Measurements from ENCODE around the gene PDE4B.

Gene PDE4B

GRCh38 chr1:66348776-66349175 lies 556.1 kb downstream of the PDE4B start:
- no peak for DNase-seq

- DNase-seq, result no peak
Observed at GRCh38 chr1:66349242-66349641, 556.5 kb downstream of the PDE4B start.

DNA sequence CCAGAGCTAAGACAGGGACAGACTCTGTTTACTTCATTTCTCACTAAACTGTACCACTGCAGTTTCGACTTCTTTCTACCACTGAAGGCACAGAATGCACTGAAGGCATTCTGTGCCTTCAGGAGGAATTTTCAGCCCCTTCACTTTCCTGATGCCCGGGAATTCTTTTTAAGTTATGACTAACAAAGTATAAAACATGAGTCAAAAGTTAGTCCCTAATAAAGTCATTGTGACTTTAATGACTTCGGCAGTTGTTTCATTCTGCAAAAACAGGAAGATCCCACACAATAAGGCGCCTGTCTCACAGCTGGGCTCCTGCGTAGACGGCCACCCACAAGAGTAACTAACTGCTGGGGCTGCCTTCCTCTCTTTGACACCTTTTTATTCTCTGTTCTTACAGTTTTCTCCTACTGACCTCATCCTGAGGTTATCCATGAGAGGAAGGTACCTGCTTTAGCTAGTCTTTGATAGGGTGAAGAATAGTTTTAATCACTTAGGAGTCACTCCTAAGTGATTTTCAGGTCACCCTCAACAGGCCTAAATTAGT lies 557.4 kb downstream of the PDE4B start:
- peak; percentile 65 for DNase-seq

- peak; percentile 35 for DNase-seq
Observed at GRCh38 chr1:66351478-66351877, 558.8 kb downstream of the PDE4B start.

DNA sequence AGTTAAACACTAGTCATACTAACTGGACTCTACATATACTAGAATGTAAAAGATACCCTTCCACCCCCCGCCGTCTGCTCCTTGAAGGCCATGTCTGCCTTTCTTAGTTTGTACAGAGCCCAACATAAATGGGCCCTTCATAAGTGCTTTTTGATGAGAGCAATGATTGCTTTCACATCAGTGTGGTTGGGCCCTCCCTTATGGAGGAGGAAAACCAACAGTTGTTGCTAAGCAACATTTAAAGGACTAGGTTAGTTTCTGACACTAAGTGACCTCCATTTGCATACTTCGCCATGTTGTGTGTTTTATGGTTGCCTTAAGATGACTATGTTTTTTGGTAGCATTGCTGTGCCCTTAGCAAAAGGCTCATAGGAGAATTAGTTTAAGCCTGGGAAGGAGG lies 559.2 kb downstream of the PDE4B start:
- DNase-seq, result no peak

- DNase-seq, result no peak
Observed at GRCh38 chr1:66352792-66353191, 560.1 kb downstream of the PDE4B start.

DNA sequence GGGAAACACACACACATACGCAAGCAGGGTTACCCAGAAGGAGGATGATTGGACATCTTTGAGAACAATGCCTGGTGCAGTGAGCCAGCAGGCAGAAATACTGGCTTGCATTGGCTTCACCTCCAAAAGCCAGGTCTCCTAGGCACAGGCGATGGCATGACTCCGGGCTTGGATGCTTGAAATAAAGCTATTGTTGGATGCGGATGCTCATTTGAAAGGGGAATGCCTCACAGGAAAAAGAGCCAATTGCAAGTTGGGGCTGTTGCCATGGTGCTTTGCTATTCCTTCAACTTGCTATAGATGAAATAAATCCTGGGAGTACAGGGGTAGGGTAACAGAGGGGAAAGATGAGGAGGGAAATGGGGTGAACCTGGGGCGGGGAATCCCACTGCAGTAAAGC lies 560.6 kb downstream of the PDE4B start:
- DNase-seq, result no peak

DNA sequence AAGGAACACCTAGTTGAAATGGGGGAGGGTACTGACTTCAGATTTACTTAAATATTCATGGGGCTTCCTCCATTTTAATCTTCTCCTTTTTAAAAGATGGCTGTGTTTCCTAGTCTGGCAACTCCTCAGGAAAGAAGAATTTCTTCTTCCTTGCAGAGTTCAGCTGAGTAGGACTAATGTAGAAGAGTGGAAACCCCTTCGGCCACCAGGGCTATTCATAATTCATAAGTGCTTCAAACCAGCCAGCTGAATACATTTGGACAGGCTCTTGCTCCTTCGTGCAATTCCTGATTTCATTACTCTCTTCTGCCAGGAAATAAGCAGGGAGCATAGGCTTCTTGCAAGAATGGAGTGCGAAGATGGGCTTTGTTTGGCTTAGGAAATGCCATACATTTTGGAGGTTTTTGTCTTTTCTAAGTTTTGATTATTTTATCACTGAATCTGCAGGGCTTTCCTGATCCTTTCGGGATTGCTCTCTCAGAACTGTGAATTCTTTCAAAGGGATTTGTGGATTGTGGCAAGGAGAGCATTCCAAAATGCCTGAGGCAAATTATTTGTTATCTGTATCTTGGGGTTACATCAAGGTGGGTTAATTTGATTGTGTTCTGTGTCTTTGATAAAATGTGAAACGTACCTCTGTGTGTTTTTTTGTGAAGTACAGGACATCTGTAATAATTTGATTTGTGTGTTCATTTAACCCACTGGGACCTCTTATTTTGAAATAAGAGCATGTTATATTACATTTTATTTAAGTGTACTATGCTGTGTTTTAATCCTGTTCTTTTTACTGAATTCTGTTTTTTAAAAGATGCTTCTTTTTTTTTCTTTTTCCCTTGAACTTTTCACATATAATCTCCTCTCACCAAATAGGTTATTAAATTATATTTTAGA lies 561.9 kb downstream of the PDE4B start:
- no peak for DNase-seq

- no peak for DNase-seq
Observed at GRCh38 chr1:66355756-66356155, 563.1 kb downstream of the PDE4B start.

GRCh38 chr1:66356605-66357004 lies 563.9 kb downstream of the PDE4B start:
- DNase-seq, result no peak

DNA sequence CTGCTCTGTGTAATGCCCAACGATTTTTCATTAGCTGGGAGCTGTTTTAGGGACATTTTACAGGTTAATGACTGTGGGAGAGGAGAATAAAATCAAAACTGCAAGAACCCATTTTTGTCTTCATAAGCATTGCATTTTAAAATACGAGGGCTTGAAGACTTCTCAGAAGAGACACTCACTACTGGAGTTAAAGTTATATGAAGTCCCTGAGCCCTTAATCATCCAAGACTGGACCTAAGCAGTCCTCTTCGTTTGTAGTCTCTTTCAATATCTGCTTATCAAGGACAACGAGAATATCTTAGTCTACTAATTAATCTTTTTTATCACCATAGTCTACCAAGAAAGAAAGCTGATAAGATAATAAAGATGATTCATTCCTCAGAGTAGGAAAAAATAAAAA lies 564.3 kb downstream of the PDE4B start:
- DNase-seq, result no peak

DNA sequence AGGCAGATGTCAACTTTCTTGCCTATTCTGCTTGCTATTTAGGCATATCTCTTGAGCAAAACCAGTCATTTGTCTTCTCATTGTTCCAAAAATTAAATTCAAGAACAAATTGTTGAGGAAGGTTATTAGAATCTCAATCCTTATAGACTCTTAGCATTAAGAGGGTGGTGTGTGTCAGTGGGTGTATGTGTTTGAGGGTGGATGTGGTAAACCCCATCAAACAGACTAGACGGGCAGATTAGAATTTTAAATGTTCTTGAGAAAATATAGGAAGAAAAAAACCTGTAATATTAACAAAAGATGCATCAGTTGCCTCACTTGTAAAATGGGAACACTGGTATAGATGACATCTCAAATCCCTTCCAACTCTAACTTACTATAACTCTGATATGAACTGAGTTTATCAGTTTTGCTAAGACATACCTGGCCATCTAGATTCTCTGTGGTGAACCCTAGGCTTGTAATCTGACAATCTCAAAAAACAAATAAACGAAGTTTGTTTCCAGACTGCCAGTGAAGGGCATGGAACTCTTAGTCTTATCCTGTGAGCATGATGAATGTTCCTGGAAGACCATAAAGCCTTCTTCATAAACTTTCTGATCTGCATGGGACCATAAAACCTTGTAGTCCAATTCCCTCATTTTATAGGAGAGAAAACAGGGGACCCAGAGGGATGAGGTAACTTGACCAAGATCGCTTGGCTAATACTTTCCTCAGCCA lies 564.9 kb downstream of the PDE4B start:
- no peak for DNase-seq

DNA sequence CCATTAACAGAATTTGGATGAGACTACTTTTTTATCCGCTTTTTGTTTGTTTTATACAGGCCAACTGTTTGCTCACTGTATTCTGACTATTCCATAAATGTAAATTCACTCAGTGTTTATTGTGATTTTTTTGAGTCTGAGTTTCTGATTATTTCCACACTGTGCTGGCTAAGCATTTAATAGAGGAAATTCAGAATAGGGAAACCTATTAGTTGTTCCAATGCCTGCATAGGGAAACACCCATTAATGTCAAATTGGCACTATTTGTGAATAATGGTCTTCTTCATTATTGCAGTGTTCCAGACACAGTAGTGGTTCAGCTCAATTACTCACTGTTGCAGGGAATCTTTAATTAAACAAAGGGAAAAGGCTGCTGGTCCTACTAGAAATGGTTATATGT lies 566.6 kb downstream of the PDE4B start:
- DNase-seq, result no peak

- DNase-seq, result no peak
Observed at GRCh38 chr1:66359815-66360214, 567.1 kb downstream of the PDE4B start.

GRCh38 chr1:66360285-66360724 lies 567.6 kb downstream of the PDE4B start:
- no peak for DNase-seq

DNA sequence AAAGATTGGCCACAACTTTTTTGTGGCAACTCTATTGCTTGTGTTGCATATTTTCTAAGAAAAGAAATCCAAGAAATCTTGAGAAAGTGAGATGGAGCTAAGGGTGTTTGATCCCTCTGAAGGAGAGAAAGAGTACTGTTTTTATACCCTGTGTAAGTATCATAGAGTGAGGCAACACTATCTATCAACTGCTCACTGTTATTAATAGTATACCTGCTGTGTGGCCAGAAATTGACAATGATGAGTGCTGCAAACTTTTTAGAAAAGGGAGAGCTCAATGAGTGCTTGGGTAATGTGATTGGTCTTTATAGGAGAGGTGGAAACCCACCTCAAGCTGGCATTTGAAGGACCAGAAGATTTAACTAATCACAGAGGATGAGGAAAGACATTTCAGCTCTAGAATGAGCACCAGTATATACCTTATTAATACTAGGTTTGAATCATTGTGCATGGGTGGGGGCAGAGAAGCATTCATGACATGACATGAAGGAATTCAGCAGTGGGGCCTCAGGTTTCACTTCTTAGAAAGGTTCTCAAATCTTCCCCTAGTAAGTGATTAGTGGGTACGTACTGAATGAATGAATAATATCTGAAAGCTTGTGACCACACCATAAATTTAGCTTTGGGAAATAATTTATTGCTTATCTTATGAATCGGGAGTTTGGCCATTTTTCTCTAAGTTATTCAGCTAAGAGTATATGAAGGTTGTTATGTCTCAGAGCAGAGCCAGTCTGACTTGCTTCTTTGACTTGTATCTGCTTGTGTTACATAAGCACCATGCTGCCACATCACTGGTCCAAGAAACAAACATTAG lies 572.1 kb downstream of the PDE4B start:
- DNase-seq, result no peak

DNA sequence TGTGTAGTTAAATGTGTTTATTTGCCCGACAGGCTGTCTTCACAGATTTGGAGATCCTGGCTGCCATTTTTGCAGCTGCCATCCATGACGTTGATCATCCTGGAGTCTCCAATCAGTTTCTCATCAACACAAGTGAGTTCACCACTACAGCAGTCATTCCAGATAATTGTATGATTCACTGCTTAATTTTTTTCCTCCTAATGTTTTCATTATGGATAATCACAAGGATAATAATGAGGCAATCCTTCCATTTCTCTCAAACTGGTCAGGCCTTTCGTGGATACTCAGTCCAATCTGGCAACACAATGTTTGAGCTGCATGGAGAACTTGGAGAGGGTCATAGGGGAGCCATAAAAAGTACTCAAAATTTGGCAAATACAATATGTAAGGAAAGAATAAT lies 572.9 kb downstream of the PDE4B start:
- no peak for DNase-seq

GRCh38 chr1:66366634-66367033 lies 573.9 kb downstream of the PDE4B start:
- DNase-seq, result no peak

GRCh38 chr1:66367369-66367768 lies 574.7 kb downstream of the PDE4B start:
- DNase-seq, result no peak

GRCh38 chr1:66368261-66368660 lies 575.6 kb downstream of the PDE4B start:
- no peak for DNase-seq

GRCh38 chr1:66370462-66370971 lies 577.8 kb downstream of the PDE4B start:
- peak; percentile 27 for DNase-seq

DNA sequence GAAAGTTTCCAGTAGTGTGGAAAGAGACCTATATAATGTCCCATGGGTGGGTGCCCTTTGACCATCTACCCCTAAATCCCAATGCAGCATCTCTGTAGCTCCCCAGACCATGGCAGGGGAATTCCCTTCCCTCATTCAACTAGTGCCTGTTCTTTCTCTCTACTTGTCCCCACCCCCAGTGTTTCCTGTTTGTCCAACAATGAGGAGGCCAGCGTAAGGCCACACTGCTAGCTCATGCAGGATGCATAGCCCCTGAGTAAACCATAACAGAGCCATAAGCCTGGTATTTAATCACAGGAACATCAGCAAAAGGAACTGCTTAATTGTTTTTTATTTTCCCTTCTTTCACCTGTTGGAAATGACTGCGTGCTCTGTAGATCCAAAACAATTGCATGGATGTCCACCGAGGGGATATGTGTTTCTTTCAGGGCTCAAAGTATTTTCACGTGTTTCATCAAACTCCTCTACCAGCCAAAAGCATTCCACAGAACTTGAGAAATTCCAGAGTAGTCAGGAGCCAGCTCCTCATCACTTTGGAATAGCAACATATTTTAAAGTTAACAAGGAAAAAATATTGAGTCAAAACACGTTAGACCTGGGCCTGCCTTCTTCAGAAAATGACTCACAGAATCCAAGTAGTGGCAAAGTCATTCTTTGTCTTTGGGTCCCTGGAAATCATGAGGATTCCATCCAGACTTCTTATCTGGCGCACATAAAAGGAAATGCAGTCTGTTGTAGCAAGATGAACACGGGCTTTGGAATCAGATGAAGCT lies 578.7 kb downstream of the PDE4B start:
- DNase-seq, result peak; percentile 19
